Measurements from ENCODE around the gene MSRB1. TPM values are rescaled to one million over a fixed set of nuclear protein-coding genes. Genes with fewer than 3 reads are reported as not detected.

The MSRB1 gene
- total and polyA plus RNA-seq, 9 of the 15 experiments (the other 6 are each of a cell fraction or from before 2014, with no cell fraction given), result 5.4 to 33.7 (median 25.7) TPM

GRCh38 chr16:1983544-1984346 is 40.7 kb upstream of the MSRB1 start, which contains the start of gene GFER (continued):
- peak; percentile 52; the same call in 1 of the 2 replicates for TF ChIP-seq ZNF740 (CRISPR knock-in tag; IDR thresholded peaks at IDR 0.05)
- TF ChIP-seq ZNF740 (tag; IDR thresholded peaks at IDR 0.05), result no peak
- TF ChIP-seq CBFB (CRISPR knock-in tag; IDR thresholded peaks at IDR 0.05), result peak; percentile 93
- peak; percentile 51 for TF ChIP-seq FUS (optimal IDR thresholded peaks at IDR 0.05; ENCODE audit: low read depth, low read length)
- no peak for TF ChIP-seq MEIS2 (IDR thresholded peaks at IDR 0.05; ENCODE audit: partially characterized antibody)
- no peak for TF ChIP-seq EP400 (IDR thresholded peaks at IDR 0.05)
- TF ChIP-seq ZNF12 (CRISPR knock-in tag; IDR thresholded peaks at IDR 0.05), result no peak
- TF ChIP-seq ATF3 (IDR thresholded peaks at IDR 0.05), result no peak
- no peak for TF ChIP-seq ATF3 (CRISPR knock-in tag; conservative IDR thresholded peaks at IDR 0.05)
- TF ChIP-seq KLF10 (CRISPR knock-in tag; IDR thresholded peaks at IDR 0.05), result no peak
- TF ChIP-seq EP300 (IDR thresholded peaks at IDR 0.05; ENCODE audit: low read length), result peak; percentile 35; the same call in 1 of the 2 replicates
- TF ChIP-seq MYNN (IDR thresholded peaks at IDR 0.05), result peak; percentile 97; the same call in 1 of the 2 replicates
- peak; percentile 91 for TF ChIP-seq MYNN (CRISPR knock-in tag; IDR thresholded peaks at IDR 0.05)
- no peak for TF ChIP-seq SIRT6 (IDR thresholded peaks at IDR 0.05; ENCODE audit: low read depth, low read length)
- peak; percentile 68; the same call in 1 of the 2 replicates for TF ChIP-seq ZBTB9 (CRISPR knock-in tag; IDR thresholded peaks at IDR 0.05)
- TF ChIP-seq SOX6 (IDR thresholded peaks at IDR 0.05), result peak; percentile 44; the same call in 1 of the 2 replicates
- no peak for TF ChIP-seq SMAD3 (CRISPR knock-in tag; conservative IDR thresholded peaks at IDR 0.05)
- TF ChIP-seq HNRNPH1 (optimal IDR thresholded peaks at IDR 0.05; ENCODE audit: low read depth, low read length), result no peak
- TF ChIP-seq SMARCB1 (IDR thresholded peaks at IDR 0.05; ENCODE audit: insufficient read length, low read depth), result no peak
- TF ChIP-seq ZNF589 (CRISPR knock-in tag; IDR thresholded peaks at IDR 0.05; ENCODE audit: low read depth), result peak; percentile 93
- no peak for TF ChIP-seq ZNF830 (CRISPR knock-in tag; IDR thresholded peaks at IDR 0.05)
- TF ChIP-seq SIN3A (IDR thresholded peaks at IDR 0.05; ENCODE audit: borderline replicate concordance in 2 of 2, control insufficient read depth in 1 of 2, low read depth in 2 of 2, low read length in 2 of 2), result peak; percentile 58 to 68; a peak in 2 of 4 replicates
- TF ChIP-seq SFPQ (IDR thresholded peaks at IDR 0.05; ENCODE audit: low read depth, low read length), result no peak
- no peak for TF ChIP-seq CREB1 (IDR thresholded peaks at IDR 0.05)
- peak; percentile 64; the same call in 1 of the 2 replicates for TF ChIP-seq CREB1 (CRISPR knock-in tag; IDR thresholded peaks at IDR 0.05)
